Vagina (tissue), 2 donors: ENCODE measurements around the gene NUMA1. TPM values are rescaled to one million over a fixed set of nuclear protein-coding genes. Genes with fewer than 3 reads are reported as not detected.

Source experiments
- DNase-seq, 2 donors: peaks; one replicate each; pipeline ENCODE4 v3.0.0-alpha.2; 2017; ENCODE audit errors: extremely low spot score in 2 of 2
- H3K27ac ChIP-seq: fragments of 200-600 bp; sonication (generic); one replicate; pipeline ENCODE4 v1.5.1; 2019
- H3K27me3 ChIP-seq: fragments of 200-600 bp; sonication (generic); one replicate; pipeline ENCODE4 v1.5.1; 2019
- H3K36me3 ChIP-seq, 2 donors: fragments of 200-600 bp; sonication (generic); one replicate each; pipeline ENCODE4 v1.5.1; 2017 to 2019
- H3K4me1 ChIP-seq: fragments of 200-600 bp; sonication (generic); one replicate; pipeline ENCODE4 v1.5.1; 2019
- H3K4me3 ChIP-seq, 2 donors: fragments of 200-600 bp; sonication (generic); 1 replicate in 1 of 2; 2 replicates in 1 of 2; pipeline ENCODE4 v1.5.1; 2016 to 2019
- H3K9me3 ChIP-seq: fragments of 200-600 bp; sonication (generic); one replicate; pipeline ENCODE4 v1.5.1; 2019
- POLR2A ChIP-seq, 2 donors: fragments of 450-650 bp; IDR thresholded peaks; one replicate each; pipeline ENCODE4 v1.6.1; 2017; ENCODE audit warnings: antibody characterized with exemption in 2 of 2, mild to moderate bottlenecking in 2 of 2, moderate library complexity in 2 of 2
- POLR2AphosphoS5 ChIP-seq, 2 donors: sonication (generic); formaldehyde crosslinking; IDR thresholded peaks; one replicate each; pipeline ENCODE4 v1.9.0; 2017; ENCODE audit warnings: antibody characterized with exemption in 2 of 2, mild to moderate bottlenecking in 2 of 2, low read depth in 1 of 2; ENCODE audit not compliant: insufficient read depth in 1 of 2
- intact Hi-C: fragments of 100-400 bp; cut with DNase I; formaldehyde crosslinking; loops from one replicate; pipeline ENCODE4 v1.15.1; 2023
- microRNA-seq: library from miRNA; unstranded; fragments of <30 nt; microRNA quantifications from one replicate; pipeline ENCODE4, GENCODE V29; 2017; ENCODE audit warnings: borderline number of aligned reads, borderline replicate concordance
- small RNA-seq: library from RNA; depleted of rRNA; stranded (forward); fragments of <200 nt; gene quantifications from one replicate; pipeline ENCODE3, GENCODE V24; 2016
- total RNA-seq: library from RNA; depleted of rRNA; stranded (reverse); fragments of >200 nt; gene quantifications from one replicate; pipeline ENCODE4 v1.2.3, GENCODE V29; 2016
- TF ChIP-seq, protein P1 (sequence below), 3 experiments: fragments of 450-650 bp in 2 of 3; fragments of 200-600 bp in 1 of 3; sonication (generic) in 1 of 3; IDR thresholded peaks; one replicate each; pipeline ENCODE4 v1.5.1; 2017 to 2019; ENCODE audit warnings: antibody characterized with exemption in 3 of 3, mild to moderate bottlenecking in 2 of 3, moderate library complexity in 2 of 3

NUMA1 gene
- total RNA-seq, 1 donor from 2014 or later, result 314 TPM

- Histone ChIP-seq H3K36me3 (peaks cover 0 to 22% of the 10 kb centered on the region in 2 donors), H3K27ac (no peak overlapping the region), H3K9me3 (no peaks in the 10 kb centered on the region), H3K4me3 (no peak overlapping the region), H3K4me1 (no peaks in the 10 kb centered on the region), H3K27me3 (no peaks in the 10 kb centered on the region)
- no peak for DNase-seq
- TF ChIP-seq, protein P1, sequence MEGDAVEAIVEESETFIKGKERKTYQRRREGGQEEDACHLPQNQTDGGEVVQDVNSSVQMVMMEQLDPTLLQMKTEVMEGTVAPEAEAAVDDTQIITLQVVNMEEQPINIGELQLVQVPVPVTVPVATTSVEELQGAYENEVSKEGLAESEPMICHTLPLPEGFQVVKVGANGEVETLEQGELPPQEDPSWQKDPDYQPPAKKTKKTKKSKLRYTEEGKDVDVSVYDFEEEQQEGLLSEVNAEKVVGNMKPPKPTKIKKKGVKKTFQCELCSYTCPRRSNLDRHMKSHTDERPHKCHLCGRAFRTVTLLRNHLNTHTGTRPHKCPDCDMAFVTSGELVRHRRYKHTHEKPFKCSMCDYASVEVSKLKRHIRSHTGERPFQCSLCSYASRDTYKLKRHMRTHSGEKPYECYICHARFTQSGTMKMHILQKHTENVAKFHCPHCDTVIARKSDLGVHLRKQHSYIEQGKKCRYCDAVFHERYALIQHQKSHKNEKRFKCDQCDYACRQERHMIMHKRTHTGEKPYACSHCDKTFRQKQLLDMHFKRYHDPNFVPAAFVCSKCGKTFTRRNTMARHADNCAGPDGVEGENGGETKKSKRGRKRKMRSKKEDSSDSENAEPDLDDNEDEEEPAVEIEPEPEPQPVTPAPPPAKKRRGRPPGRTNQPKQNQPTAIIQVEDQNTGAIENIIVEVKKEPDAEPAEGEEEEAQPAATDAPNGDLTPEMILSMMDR (IDR thresholded peaks at IDR 0.05), result no peak
- TF ChIP-seq POLR2A (IDR thresholded peaks at IDR 0.05) (no peak), POLR2AphosphoS5 (IDR thresholded peaks at IDR 0.05; ENCODE audit: insufficient read depth in 1 of 2, low read depth in 1 of 2) (no peak)
- intact Hi-C loops, result no loop called here
Observed at GRCh38 chr11:71963468-71963867, 116.9 kb downstream of the NUMA1 start.

DNA sequence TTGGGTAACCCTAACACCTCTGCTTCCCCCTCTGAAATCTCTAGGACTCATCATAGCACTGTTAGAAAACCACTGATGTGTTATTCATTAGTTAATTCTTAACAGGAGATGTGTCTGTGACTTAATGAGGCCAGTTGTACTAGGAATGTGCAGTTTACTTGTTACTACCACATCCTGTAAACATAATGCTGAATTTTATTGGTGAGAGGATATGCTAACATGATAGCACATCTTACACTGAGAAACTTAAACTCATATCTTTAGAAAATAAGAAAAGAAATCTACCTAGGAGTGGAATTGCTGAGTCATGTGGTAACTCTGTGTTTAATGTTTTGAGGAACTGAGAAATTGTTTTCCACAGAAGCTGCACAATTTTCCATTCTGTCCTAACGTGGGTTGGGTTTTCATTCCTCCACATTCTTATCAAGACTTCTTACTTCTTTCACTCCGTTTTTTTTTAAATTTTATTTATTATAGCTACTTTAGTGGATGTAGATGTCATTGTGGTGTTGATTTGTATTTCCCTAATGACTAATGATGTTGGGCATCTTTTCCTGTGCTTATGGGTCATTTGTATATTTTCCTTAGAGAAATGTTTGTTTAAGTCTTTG is 117.8 kb downstream of the NUMA1 start:
- Histone ChIP-seq H3K27me3 (no peaks in the 10 kb centered on the region), H3K36me3 (peaks cover 0 to 22% of the 10 kb centered on the region in 2 donors), H3K4me1 (no peaks in the 10 kb centered on the region), H3K4me3 (no peak overlapping the region), H3K27ac (no peak overlapping the region), H3K9me3 (no peaks in the 10 kb centered on the region)
- no peak for TF ChIP-seq POLR2AphosphoS5 (IDR thresholded peaks at IDR 0.05; ENCODE audit: insufficient read depth in 1 of 2, low read depth in 1 of 2)
- no peak for TF ChIP-seq POLR2A (IDR thresholded peaks at IDR 0.05)
- TF ChIP-seq, protein P1 (IDR thresholded peaks at IDR 0.05), result no peak
- DNase-seq, result no peak
- intact Hi-C loops, result no loop called here

DNA sequence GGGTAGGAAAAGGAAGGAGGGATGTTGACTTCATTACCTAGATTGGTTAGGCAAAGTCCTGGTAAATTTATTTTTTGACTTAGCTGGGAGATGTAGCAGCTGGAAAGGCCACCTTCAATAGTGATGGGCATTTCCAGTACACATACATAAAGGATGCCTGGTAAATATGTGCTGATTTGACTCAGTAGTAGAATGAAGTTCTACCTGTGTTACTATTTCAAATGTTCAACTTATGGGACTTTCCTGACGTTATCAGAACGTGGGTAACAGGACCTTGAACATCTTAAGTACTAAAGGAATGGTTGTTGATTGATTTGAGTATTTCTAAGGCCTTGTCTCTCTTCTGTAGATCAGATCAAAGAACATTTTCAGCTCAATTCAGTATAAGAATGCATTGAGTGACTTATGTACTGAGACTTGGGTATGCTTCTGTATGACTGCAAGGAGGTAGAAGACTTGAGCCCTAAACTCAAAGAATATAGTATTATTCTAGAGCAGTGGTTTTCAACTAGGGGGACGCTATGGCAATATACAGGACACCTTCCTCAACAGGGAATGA is 124.4 kb downstream of the NUMA1 start:
- intact Hi-C loops, result no loop called here
- Histone ChIP-seq H3K27me3 (no peaks in the 10 kb centered on the region), H3K27ac (no peak overlapping the region), H3K4me1 (no peaks in the 10 kb centered on the region), H3K9me3 (no peaks in the 10 kb centered on the region), H3K36me3 (peaks cover 0 to 9% of the 10 kb centered on the region in 2 donors), H3K4me3 (no peak overlapping the region)
- TF ChIP-seq, protein P1 (IDR thresholded peaks at IDR 0.05), result no peak
- TF ChIP-seq POLR2AphosphoS5 (IDR thresholded peaks at IDR 0.05; ENCODE audit: insufficient read depth in 1 of 2, low read depth in 1 of 2) (no peak), POLR2A (IDR thresholded peaks at IDR 0.05) (no peak)
- DNase-seq, result no peak

Small RNA genes within 50 kb of the gene (microRNA-seq; reads per million reads assigned to microRNA genes)
- gene MIR3165, result not detected

Small RNA genes within 50 kb of the gene (small RNA-seq; reads per million reads assigned to genes)
- gene MIR3165 (not detected), gene RNU6-72P (not detected)

Other genes starting within 250 kb of the NUMA1 start
- not detected for gene DEFB108B, start 247.3 kb downstream of the NUMA1 start, total RNA-seq
- not detected for gene DEFB131B, start 202.1 kb downstream of the NUMA1 start, total RNA-seq
- gene XNDC1N, start 151.9 kb downstream of the NUMA1 start, total RNA-seq, result 1.7 TPM
- gene RNF121, start 151.5 kb downstream of the NUMA1 start, total RNA-seq, result 21.1 TPM
- gene IL18BP, start 81.6 kb downstream of the NUMA1 start, total RNA-seq, result 2.7 TPM
- 5.6 TPM for gene LRRC51, start 308 bp upstream of the NUMA1 start, total RNA-seq
- gene LAMTOR1, start 22.8 kb upstream of the NUMA1 start, total RNA-seq, result 87.4 TPM
- gene TOMT, start 25.4 kb upstream of the NUMA1 start, total RNA-seq, result not detected
- 19.9 TPM for gene ANAPC15, start 32.2 kb upstream of the NUMA1 start, total RNA-seq
- not detected for gene FOLR3, start 55.2 kb upstream of the NUMA1 start, total RNA-seq
- not detected for gene FOLR1, start 111.6 kb upstream of the NUMA1 start, total RNA-seq
- gene FOLR2, start 136.3 kb upstream of the NUMA1 start, total RNA-seq, result 19.4 TPM
- 69.2 TPM for gene INPPL1, start 144.2 kb upstream of the NUMA1 start, total RNA-seq
- 3.4 TPM for gene PHOX2A, start 163.6 kb upstream of the NUMA1 start, total RNA-seq